GM12801 (cell line): ENCODE measurements around the gene MUC6.

Experiments
- CTCF ChIP-seq: IDR thresholded peaks from one replicate; pipeline ENCODE4 v1.5.1; 2011; ENCODE audit warnings: control low read depth; ENCODE audit not compliant: insufficient read length; ENCODE audit errors: extremely low read depth

Gene MUC6

GRCh38 chr11:1022908-1023810 lies 13.4 kb downstream of the MUC6 start:
- no peak for TF ChIP-seq CTCF

DNA sequence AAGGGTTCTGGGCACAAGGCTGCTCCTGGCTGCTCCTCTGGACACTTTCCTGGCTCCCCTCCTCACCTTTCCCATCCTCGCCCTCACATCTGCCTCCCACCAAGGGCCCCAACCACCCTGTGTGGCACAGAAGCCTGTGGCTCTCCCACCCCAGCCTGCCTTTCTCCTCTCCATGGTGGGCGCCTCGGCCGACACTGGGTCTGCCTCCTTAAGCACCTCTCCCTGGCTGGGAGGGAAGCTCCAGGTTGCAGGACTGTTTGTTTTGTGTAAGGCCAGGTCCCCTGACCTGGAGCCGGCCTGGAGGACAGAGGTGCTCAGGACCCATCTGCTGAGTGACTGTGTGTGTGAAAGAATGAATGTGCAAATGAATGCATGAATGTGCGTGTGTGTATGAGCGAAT lies 14.1 kb downstream of the MUC6 start:
- TF ChIP-seq CTCF, result no peak

DNA sequence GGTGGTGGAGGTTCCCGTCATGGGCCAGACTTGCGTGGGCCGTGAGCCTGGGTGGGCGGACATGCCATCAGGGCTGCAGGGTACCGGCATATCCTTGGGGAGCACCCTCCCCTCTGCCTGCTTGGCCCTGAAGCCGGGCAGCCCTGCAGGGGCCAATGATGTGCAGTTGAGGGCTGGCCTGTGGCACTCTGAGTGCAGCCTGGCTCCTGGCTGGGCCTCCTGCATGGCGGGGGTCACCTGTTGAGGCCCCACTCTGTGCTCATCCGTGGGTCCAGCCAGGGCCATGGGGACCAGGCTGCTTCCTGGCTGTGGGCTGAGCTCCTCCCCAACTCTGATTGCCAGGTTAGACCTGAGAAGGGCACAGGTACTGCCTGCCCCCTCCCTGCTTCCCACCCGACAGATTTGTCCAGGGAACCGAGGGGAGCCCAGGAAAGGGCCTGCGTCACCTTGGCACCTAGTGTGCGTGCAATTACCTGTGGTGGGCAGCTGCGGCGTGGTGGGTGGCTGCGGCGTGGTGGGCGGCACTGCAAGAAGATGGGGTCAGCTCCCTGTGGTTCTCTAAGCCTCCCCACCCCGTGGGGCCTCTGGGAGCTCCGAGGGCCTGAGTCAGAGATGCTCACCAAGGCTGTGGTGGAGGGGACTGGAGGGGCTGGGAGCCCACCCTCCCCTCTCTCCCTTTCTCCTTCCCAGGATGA lies 16.2 kb downstream of the MUC6 start:
- no peak for TF ChIP-seq CTCF

DNA sequence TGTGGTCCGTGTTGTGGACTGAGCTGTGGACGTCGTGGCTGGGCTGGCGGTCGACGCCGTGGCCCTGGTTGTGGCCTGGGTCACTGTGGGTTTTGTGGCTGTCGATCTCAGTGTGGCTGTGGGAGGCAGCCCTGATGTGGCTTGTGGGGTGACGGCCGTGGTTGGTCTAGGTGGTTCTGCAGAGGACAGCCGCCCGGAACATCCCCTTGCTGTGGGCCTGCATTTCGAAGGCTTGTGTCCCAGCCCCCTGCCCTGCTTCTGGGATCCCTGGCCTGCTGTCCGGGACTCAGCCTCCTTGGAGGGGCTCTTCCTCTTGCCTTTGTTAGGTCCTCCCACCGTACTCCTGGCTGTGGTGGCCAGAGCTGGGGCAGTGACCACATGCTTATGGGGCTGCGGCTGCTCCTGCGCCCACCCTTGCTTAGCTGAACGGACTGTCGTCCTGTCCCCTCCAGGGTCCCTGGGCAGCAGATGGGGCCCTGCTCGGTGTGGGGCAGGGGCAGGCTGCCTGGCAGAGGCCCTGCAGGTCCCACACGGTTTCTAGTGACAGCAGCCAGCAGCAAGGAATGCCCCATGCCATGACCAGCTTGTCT lies 17.1 kb downstream of the MUC6 start:
- no peak for TF ChIP-seq CTCF

- no peak for TF ChIP-seq CTCF
Observed at GRCh38 chr11:1018091-1018490, 18.4 kb downstream of the MUC6 start.

DNA sequence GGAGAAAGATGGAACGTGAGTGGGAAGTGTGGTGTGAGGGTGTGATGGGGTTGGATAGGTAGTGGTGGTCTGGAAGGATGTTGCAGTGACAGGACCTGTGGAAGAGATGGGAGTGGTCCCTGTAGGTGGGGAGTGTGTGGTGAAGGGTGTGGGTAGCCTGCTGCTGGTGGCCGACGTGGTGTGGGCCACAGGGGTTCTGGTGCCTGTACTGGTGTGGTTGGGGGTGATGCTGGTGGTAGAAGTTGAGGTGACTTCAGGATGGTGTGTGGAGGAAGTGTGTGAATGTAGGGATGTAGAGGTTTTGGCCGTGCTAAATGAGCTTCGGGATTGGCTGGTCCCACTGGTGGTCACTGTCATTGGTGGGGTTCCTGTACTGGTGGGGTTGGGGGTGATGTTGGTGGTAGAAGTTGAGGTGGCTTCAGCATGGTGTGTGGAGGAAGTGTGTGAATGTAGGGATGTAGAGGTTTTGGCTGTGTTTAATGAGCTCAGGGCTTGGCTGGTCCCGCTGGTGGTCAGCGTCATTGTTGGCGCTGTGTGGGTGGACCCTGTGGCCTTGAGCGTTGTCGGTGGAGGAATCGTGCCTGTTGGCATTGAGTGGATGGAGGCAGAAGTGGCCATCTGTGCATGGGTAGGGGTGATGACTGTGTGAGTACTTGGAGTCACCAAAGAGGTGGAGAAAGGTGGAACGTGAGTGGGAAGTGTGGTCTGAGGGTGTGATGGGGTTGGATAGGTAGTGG lies 19.1 kb downstream of the MUC6 start:
- no peak for TF ChIP-seq CTCF
